ENCODE measurements around the gene TMEM187. TPM values are rescaled to one million over a fixed set of nuclear protein-coding genes. Genes with fewer than 3 reads are reported as not detected.

Gene TMEM187
- total RNA-seq, 1 donor from 2014 or later: 8.6 TPM

- Mint-ChIP-seq H3K9me3 (ENCODE audit: unreplicated experiment) (no peaks in the 10 kb centered on the region), H3K4me3 (ENCODE audit: unreplicated experiment) (peak overlapping the region; percentile 76), H3K4me1 (ENCODE audit: low read depth, unreplicated experiment) (no peaks in the 10 kb centered on the region), H3K36me3 (ENCODE audit: low read depth, unreplicated experiment) (no peaks in the 10 kb centered on the region), H3K27me3 (ENCODE audit: low read depth, unreplicated experiment) (no peaks in the 10 kb centered on the region), H3K27ac (ENCODE audit: unreplicated experiment) (peak overlapping the region; percentile 41)
- peaks cover 13% of the 10 kb centered on the region for H4K20me1 ChIP-seq (ENCODE audit: insufficient read depth, low read length)
- FAIRE-seq (no peak), DNase-seq (ENCODE audit: low read depth) (no peak)
- H3K9ac ChIP-seq (ENCODE audit: low read length): no peak overlapping the region
- H3K4me1 ChIP-seq (ENCODE audit: insufficient read depth, low read length): peaks cover 4% of the 10 kb centered on the region
- H3K27ac ChIP-seq (ENCODE audit: low read depth, low read length): no peak overlapping the region
- H3K27me3 ChIP-seq (ENCODE audit: insufficient read depth, low read length): no peaks in the 10 kb centered on the region
- peak overlapping the region; percentile 47 for H2AFZ ChIP-seq (ENCODE audit: low read depth, low read length)
- no peak for TF ChIP-seq CTCF (IDR thresholded peaks at IDR 0.05; ENCODE audit: insufficient read depth, low read depth, low read length)
- TF ChIP-seq EZH2 (IDR thresholded peaks at IDR 0.05; ENCODE audit: insufficient read depth, low read length): no peak
- H3K4me2 ChIP-seq (ENCODE audit: low read length): peak overlapping the region; percentile 75
- H3K4me3 ChIP-seq (ENCODE audit: insufficient read depth, low read depth, low read length): no peak overlapping the region
- H3K79me2 ChIP-seq (ENCODE audit: insufficient read depth, low read length): peaks cover 34% of the 10 kb centered on the region
- H3K9me3 ChIP-seq (ENCODE audit: insufficient read depth, low read depth, low read length): no peaks in the 10 kb centered on the region
- peaks cover 4% of the 10 kb centered on the region for H3K36me3 ChIP-seq (ENCODE audit: insufficient read depth, low read length)
Measured at GRCh38 chrX:153935326-153935851, 37.2 kb upstream of the TMEM187 start.

GRCh38 chrX:153937056-153937455 lies 35.5 kb upstream of the TMEM187 start:
- peak; percentile 9 for FAIRE-seq
- H3K36me3 Mint-ChIP-seq (ENCODE audit: low read depth, unreplicated experiment): no peaks in the 10 kb centered on the region

More at GRCh38 chrX:153937056-153937455, 35.5 kb upstream of the TMEM187 start:
- no peak overlapping the region for H3K27ac ChIP-seq (ENCODE audit: low read depth, low read length)
- peaks cover 12% of the 10 kb centered on the region for H4K20me1 ChIP-seq (ENCODE audit: insufficient read depth, low read length)
- peaks cover 4% of the 10 kb centered on the region for H3K4me1 ChIP-seq (ENCODE audit: insufficient read depth, low read length)
- H3K9me3 ChIP-seq (ENCODE audit: insufficient read depth, low read depth, low read length): no peaks in the 10 kb centered on the region
- TF ChIP-seq CTCF (IDR thresholded peaks at IDR 0.05; ENCODE audit: insufficient read depth, low read depth, low read length) (no peak), EZH2 (IDR thresholded peaks at IDR 0.05; ENCODE audit: insufficient read depth, low read length) (no peak)
- no peaks in the 10 kb centered on the region for H3K4me1 Mint-ChIP-seq (ENCODE audit: low read depth, unreplicated experiment)
- H3K27me3 ChIP-seq (ENCODE audit: insufficient read depth, low read length): no peaks in the 10 kb centered on the region
- peaks cover 28% of the 10 kb centered on the region for H3K79me2 ChIP-seq (ENCODE audit: insufficient read depth, low read length)
- no peak for DNase-seq (ENCODE audit: low read depth)
- H3K9me3 Mint-ChIP-seq (ENCODE audit: unreplicated experiment): no peaks in the 10 kb centered on the region
- H3K9ac ChIP-seq (ENCODE audit: low read length): no peak overlapping the region
- H3K4me2 ChIP-seq (ENCODE audit: low read length): no peak overlapping the region
- peaks cover 3% of the 10 kb centered on the region for H3K36me3 ChIP-seq (ENCODE audit: insufficient read depth, low read length)
- no peak overlapping the region for H3K27ac Mint-ChIP-seq (ENCODE audit: unreplicated experiment)
- H3K4me3 Mint-ChIP-seq (ENCODE audit: unreplicated experiment): no peak overlapping the region
- H3K27me3 Mint-ChIP-seq (ENCODE audit: low read depth, unreplicated experiment): no peaks in the 10 kb centered on the region
- H2AFZ ChIP-seq (ENCODE audit: low read depth, low read length): no peak overlapping the region
- H3K4me3 ChIP-seq (ENCODE audit: insufficient read depth, low read depth, low read length): no peak overlapping the region
